DOHH2 (cell line): ENCODE measurements around the gene HNRNPA1.
"Not testable (repeated sequence)": the region's sequence is repeated elsewhere in the genome, so short reads cannot be mapped to it uniquely, and the experiment has no call there.

Experiments used
- H3F3A ChIP-seq: fragments of 200-600 bp; sonication (generic), shearing (Covaris generic); 2 replicates; pipeline ENCODE4 v1.6.0; 2016; ENCODE audit warnings: antibody characterized with exemption, mild to moderate bottlenecking; ENCODE audit not compliant: control insufficient read depth, insufficient read depth
- H3K27ac ChIP-seq: fragments of 200-600 bp; sonication (generic); 2 replicates; pipeline ENCODE4 v1.5.1; 2014; ENCODE audit warnings: low read depth, mild to moderate bottlenecking, low read length, moderate library complexity
- H3K27me3 ChIP-seq: fragments of 200-600 bp; sonication (generic); 2 replicates; pipeline ENCODE4 v1.6.1; 2014; ENCODE audit warnings: mild to moderate bottlenecking, low read length, mixed read lengths; ENCODE audit not compliant: control insufficient read depth
- H3K36me3 ChIP-seq: fragments of 200-600 bp; sonication (generic); 2 replicates; pipeline ENCODE4 v1.6.1; 2014; ENCODE audit warnings: mild to moderate bottlenecking, low read length, moderate library complexity, mixed read lengths; ENCODE audit not compliant: control insufficient read depth
- H3K4me1 ChIP-seq: fragments of 200-600 bp; sonication (generic); 2 replicates; pipeline ENCODE4 v1.6.1; 2014; ENCODE audit warnings: mild to moderate bottlenecking, low read length, mixed read lengths; ENCODE audit not compliant: control insufficient read depth
- H3K4me2 ChIP-seq: fragments of 200-600 bp; sonication (generic); 2 replicates; pipeline ENCODE4 v1.6.0; 2014; ENCODE audit warnings: mild to moderate bottlenecking, low read length, moderate library complexity
- H3K4me3 ChIP-seq: fragments of 200-600 bp; sonication (generic); 2 replicates; pipeline ENCODE4 v1.5.1; 2014; ENCODE audit warnings: mild to moderate bottlenecking, low read length, mixed read lengths
- H3K79me2 ChIP-seq: fragments of 200-600 bp; sonication (generic); 2 replicates; pipeline ENCODE4 v1.6.1; 2014; ENCODE audit warnings: mild to moderate bottlenecking, low read length, mixed read lengths; ENCODE audit not compliant: control insufficient read depth
- H3K9me2 ChIP-seq: fragments of 200-600 bp; sonication (generic); replicated peaks from 2 replicates; pipeline ENCODE4 v1.6.1; 2014; ENCODE audit warnings: mild to moderate bottlenecking, low read length, mixed read lengths; ENCODE audit not compliant: control insufficient read depth
- H3K9me3 ChIP-seq: fragments of 200-600 bp; sonication (generic); 2 replicates; pipeline ENCODE4 v1.6.1; 2014; ENCODE audit warnings: antibody characterized with exemption, low read length, mixed read lengths; ENCODE audit not compliant: control insufficient read depth, insufficient read depth
- H4K20me1 ChIP-seq: fragments of 200-600 bp; sonication (generic); 2 replicates; pipeline ENCODE4 v1.6.0; 2014; ENCODE audit warnings: low read depth, mild to moderate bottlenecking, antibody characterized with exemption, low read length, moderate library complexity; ENCODE audit not compliant: control insufficient read depth, insufficient read depth
- CTCF ChIP-seq: fragments of 200-600 bp; sonication (generic); IDR thresholded peaks from one replicate; pipeline ENCODE4 v1.5.1; 2014; ENCODE audit warnings: antibody characterized with exemption, mild to moderate bottlenecking, low read depth, low read length; ENCODE audit not compliant: poor library complexity, severe bottlenecking
- EZH2phosphoT487 ChIP-seq: fragments of 200-600 bp; sonication (generic); IDR thresholded peaks from 2 replicates; pipeline ENCODE4 v1.6.1; 2017; ENCODE audit warnings: borderline replicate concordance, mild to moderate bottlenecking, antibody characterized with exemption, low read length, moderate library complexity, mixed read lengths

Gene HNRNPA1

GRCh38 chr12:54279227-54279631 lies 1.3 kb upstream of the HNRNPA1 start:
- H3K4me2 ChIP-seq, result peak overlapping the region; percentile 93
- H3K4me3 ChIP-seq, result peak overlapping the region; percentile 96
- peak overlapping the region; percentile 93 for H3K27ac ChIP-seq
- H3K9me2 ChIP-seq, result no peaks in the 10 kb centered on the region
- H3K9me3 ChIP-seq, result no peaks in the 10 kb centered on the region
- no peak for TF ChIP-seq EZH2phosphoT487
- TF ChIP-seq CTCF, result no peak
- peaks cover 58% of the 10 kb centered on the region for H3F3A ChIP-seq
- no peaks in the 10 kb centered on the region for H3K27me3 ChIP-seq
- peaks cover 52% of the 10 kb centered on the region for H3K4me1 ChIP-seq
- peaks cover 86% of the 10 kb centered on the region for H3K36me3 ChIP-seq
- peaks cover 37% of the 10 kb centered on the region for H4K20me1 ChIP-seq
- peaks cover 94% of the 10 kb centered on the region for H3K79me2 ChIP-seq

- Histone ChIP-seq H3K9me3 (no peaks in the 10 kb centered on the region), H3F3A (peaks cover 58% of the 10 kb centered on the region), H3K4me3 (peak within 1 kb of the TSS; percentile 96), H3K27ac (peak within 1 kb of the TSS; percentile 93), H3K27me3 (no peaks in the 10 kb centered on the region), H4K20me1 (peaks cover 38% of the 10 kb centered on the region), H3K4me2 (peak within 1 kb of the TSS; percentile 93), H3K9me2 (no peaks in the 10 kb centered on the region), H3K4me1 (peaks cover 52% of the 10 kb centered on the region), H3K36me3 (peaks cover 86% of the 10 kb centered on the region), H3K79me2 (peaks cover 89% of the 10 kb centered on the region)
- TF ChIP-seq EZH2phosphoT487 (no peak), CTCF (no peak)
Observed at GRCh38 chr12:54279632-54280467, 676 bp upstream of the HNRNPA1 start, which contains the start of gene CBX5. Gene CBX5, minus strand, starts transcription at chr12:54280122. Its CDS starts 22,472 bp downstream, at chr12:54257650.

DNA sequence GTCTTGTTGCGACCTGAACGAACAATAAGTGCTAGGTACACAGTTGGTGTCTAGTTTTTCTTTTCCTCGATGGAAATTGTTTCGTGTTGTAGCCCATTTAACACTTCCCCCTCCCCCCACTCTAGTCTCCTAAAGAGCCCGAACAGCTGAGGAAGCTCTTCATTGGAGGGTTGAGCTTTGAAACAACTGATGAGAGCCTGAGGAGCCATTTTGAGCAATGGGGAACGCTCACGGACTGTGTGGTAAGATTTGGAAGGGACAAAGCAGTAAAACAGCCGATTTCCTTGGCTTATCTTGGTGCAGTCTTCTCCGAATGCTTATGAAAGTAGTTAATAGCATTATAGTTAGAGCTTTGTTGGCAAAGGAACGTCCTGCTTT lies 724 bp downstream of the HNRNPA1 start:
- peaks cover 68% of the 10 kb centered on the region for H3F3A ChIP-seq
- H3K27me3 ChIP-seq, H3K9me2 ChIP-seq, H3K9me3 ChIP-seq: not testable (repeated sequence)
- H3K79me2 ChIP-seq, result peaks cover 75% of the 10 kb centered on the region
- peaks cover 42% of the 10 kb centered on the region for H4K20me1 ChIP-seq
- peak overlapping the region; percentile 96 for H3K4me3 ChIP-seq
- peak overlapping the region; percentile 93 for H3K27ac ChIP-seq
- peaks cover 86% of the 10 kb centered on the region for H3K36me3 ChIP-seq
- H3K4me1 ChIP-seq, result peaks cover 60% of the 10 kb centered on the region
- peak overlapping the region; percentile 91 for H3K4me2 ChIP-seq

GRCh38 chr12:54281694-54282093 lies 1.2 kb downstream of the HNRNPA1 start:
- Histone ChIP-seq H3K36me3 (peaks cover 86% of the 10 kb centered on the region), H3K27ac (peak overlapping the region; percentile 93), H4K20me1 (peaks cover 44% of the 10 kb centered on the region)

More at GRCh38 chr12:54281694-54282093, 1.2 kb downstream of the HNRNPA1 start:
- Histone ChIP-seq H3K4me2 (peak overlapping the region; percentile 91), H3K4me1 (peaks cover 57% of the 10 kb centered on the region), H3K4me3 (peak overlapping the region; percentile 96), H3F3A (peaks cover 68% of the 10 kb centered on the region), H3K79me2 (peaks cover 71% of the 10 kb centered on the region)
- not testable (repeated sequence) for H3K9me3 ChIP-seq, H3K9me2 ChIP-seq, H3K27me3 ChIP-seq
